ENCODE results near the gene ELAVL3. TPM values are rescaled to one million over a fixed set of nuclear protein-coding genes. Genes with fewer than 3 reads are reported as not detected.
A peak's percentile ranks its signal among the peaks of the same experiment; 100 is the strongest.
"Not testable (repeated sequence)": the region's sequence is repeated elsewhere in the genome, so short reads cannot be mapped to it uniquely, and the experiment has no call there.

ELAVL3 gene
- total RNA-seq, 1 experiment from 2014 or later = 1.4 TPM

GRCh38 chr19:11435057-11435832 lies 45.6 kb downstream of the ELAVL3 start, which contains the start of the genes ODAD3 and PRKCSH (continued):
- TF ChIP-seq, protein P1, sequence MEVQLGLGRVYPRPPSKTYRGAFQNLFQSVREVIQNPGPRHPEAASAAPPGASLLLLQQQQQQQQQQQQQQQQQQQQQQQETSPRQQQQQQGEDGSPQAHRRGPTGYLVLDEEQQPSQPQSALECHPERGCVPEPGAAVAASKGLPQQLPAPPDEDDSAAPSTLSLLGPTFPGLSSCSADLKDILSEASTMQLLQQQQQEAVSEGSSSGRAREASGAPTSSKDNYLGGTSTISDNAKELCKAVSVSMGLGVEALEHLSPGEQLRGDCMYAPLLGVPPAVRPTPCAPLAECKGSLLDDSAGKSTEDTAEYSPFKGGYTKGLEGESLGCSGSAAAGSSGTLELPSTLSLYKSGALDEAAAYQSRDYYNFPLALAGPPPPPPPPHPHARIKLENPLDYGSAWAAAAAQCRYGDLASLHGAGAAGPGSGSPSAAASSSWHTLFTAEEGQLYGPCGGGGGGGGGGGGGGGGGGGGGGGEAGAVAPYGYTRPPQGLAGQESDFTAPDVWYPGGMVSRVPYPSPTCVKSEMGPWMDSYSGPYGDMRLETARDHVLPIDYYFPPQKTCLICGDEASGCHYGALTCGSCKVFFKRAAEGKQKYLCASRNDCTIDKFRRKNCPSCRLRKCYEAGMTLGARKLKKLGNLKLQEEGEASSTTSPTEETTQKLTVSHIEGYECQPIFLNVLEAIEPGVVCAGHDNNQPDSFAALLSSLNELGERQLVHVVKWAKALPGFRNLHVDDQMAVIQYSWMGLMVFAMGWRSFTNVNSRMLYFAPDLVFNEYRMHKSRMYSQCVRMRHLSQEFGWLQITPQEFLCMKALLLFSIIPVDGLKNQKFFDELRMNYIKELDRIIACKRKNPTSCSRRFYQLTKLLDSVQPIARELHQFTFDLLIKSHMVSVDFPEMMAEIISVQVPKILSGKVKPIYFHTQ (CRISPR knock-in tag; IDR thresholded peaks at IDR 0.05) = no peak
- TF ChIP-seq, protein P2, sequence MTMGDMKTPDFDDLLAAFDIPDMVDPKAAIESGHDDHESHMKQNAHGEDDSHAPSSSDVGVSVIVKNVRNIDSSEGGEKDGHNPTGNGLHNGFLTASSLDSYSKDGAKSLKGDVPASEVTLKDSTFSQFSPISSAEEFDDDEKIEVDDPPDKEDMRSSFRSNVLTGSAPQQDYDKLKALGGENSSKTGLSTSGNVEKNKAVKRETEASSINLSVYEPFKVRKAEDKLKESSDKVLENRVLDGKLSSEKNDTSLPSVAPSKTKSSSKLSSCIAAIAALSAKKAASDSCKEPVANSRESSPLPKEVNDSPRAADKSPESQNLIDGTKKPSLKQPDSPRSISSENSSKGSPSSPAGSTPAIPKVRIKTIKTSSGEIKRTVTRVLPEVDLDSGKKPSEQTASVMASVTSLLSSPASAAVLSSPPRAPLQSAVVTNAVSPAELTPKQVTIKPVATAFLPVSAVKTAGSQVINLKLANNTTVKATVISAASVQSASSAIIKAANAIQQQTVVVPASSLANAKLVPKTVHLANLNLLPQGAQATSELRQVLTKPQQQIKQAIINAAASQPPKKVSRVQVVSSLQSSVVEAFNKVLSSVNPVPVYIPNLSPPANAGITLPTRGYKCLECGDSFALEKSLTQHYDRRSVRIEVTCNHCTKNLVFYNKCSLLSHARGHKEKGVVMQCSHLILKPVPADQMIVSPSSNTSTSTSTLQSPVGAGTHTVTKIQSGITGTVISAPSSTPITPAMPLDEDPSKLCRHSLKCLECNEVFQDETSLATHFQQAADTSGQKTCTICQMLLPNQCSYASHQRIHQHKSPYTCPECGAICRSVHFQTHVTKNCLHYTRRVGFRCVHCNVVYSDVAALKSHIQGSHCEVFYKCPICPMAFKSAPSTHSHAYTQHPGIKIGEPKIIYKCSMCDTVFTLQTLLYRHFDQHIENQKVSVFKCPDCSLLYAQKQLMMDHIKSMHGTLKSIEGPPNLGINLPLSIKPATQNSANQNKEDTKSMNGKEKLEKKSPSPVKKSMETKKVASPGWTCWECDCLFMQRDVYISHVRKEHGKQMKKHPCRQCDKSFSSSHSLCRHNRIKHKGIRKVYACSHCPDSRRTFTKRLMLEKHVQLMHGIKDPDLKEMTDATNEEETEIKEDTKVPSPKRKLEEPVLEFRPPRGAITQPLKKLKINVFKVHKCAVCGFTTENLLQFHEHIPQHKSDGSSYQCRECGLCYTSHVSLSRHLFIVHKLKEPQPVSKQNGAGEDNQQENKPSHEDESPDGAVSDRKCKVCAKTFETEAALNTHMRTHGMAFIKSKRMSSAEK (CRISPR knock-in tag; IDR thresholded peaks at IDR 0.05; ENCODE audit: borderline replicate concordance) = no peak

- Mint-ChIP-seq H3K27me3 (ENCODE audit: low read depth) (no peaks in the 10 kb centered on the region), H3K4me3 (peak overlapping the region; percentile 96), H3K36me3 (peaks cover 29% of the 10 kb centered on the region), H3K4me1 (peaks cover 11% of the 10 kb centered on the region), H3K9me3 (no peaks in the 10 kb centered on the region), H3K27ac (peak overlapping the region; percentile 90)
- DNase-seq (ENCODE audit: low spot score) (no peak), ATAC-seq (no peak; the same call in 1 of the 2 replicates)
- ChIA-PET POLR2A (interaction anchor here (1.0 to 1.4 kb wide), 7 partner anchors 8 to 60 kb away, joined by 3 to 14 read pairs (median 6); partner anchors contain the start of genes EPOR, RGL3 and SWSAP1), CTCF (interaction anchor here (0.6 to 4.9 kb wide), 25 partner anchors 8 to 625 kb away, joined by 3 to 111 read pairs (median 6); partner anchors contain the start of genes EPOR, RGL3 and SWSAP1)
- no peak for TF ChIP-seq SMAD3 (CRISPR knock-in tag; IDR thresholded peaks at IDR 0.05; ENCODE audit: borderline replicate concordance)
- TF ChIP-seq ARID4B (CRISPR knock-in tag; IDR thresholded peaks at IDR 0.05; ENCODE audit: borderline replicate concordance) = peak; percentile 36; the same call in 1 of the 2 replicates
- no peak for TF ChIP-seq FOXK1 (CRISPR knock-in tag; IDR thresholded peaks at IDR 0.05)
- TF ChIP-seq, protein P3, sequence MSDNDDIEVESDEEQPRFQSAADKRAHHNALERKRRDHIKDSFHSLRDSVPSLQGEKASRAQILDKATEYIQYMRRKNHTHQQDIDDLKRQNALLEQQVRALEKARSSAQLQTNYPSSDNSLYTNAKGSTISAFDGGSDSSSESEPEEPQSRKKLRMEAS (CRISPR knock-in tag; IDR thresholded peaks at IDR 0.05) = peak; percentile 0; the same call in 1 of the 2 replicates
- no peak for TF ChIP-seq SP1 (CRISPR knock-in tag; conservative IDR thresholded peaks at IDR 0.05)
Observed at GRCh38 chr19:11434703-11435056, 46.2 kb downstream of the ELAVL3 start.

GRCh38 chr19:11433526-11433925 lies 47.3 kb downstream of the ELAVL3 start:
- H3K9me3 Mint-ChIP-seq; H3K27ac Mint-ChIP-seq; ATAC-seq; H3K27me3 Mint-ChIP-seq (ENCODE audit: low read depth); POLR2A ChIA-PET; DNase-seq (ENCODE audit: low spot score); H3K4me3 Mint-ChIP-seq: not testable (repeated sequence)
- peaks cover 28% of the 10 kb centered on the region for H3K36me3 Mint-ChIP-seq
- TF ChIP-seq ZNF121 (CRISPR knock-in tag; IDR thresholded peaks at IDR 0.05) = peak; percentile 68; the same call in 1 of the 2 replicates
- CTCF ChIA-PET = interaction anchor here (2.1 to 4.9 kb wide), 2 partner anchors 13 to 52 kb away, joined by 57 to 111 read pairs; partner anchors contain the start of gene RGL3
- H3K4me1 Mint-ChIP-seq = peaks cover 11% of the 10 kb centered on the region

Measured in WTC11 (cell line).